Spleen (tissue), 7 donors: ENCODE measurements around the gene GMDS.

Experiments
- CTCF ChIP-seq, 11 experiments: fragments of 200-600 bp in 7 of 11; fragments of 450-650 bp in 4 of 11; sonication (generic) in 4 of 11; IDR thresholded peaks in 8 of 11; conservative IDR thresholded peaks in 3 of 11; 1 replicate in 7 of 11; 2 replicates in 4 of 11; pipeline versions ENCODE4 v1.4.0 to v1.8.0; 2016 to 2021; ENCODE audit warnings: antibody characterized with exemption in 11 of 11, inconsistent platforms in 4 of 11, mild to moderate bottlenecking in 1 of 11
- POLR2A ChIP-seq, 3 donors: fragments of 450-650 bp; IDR thresholded peaks; one replicate each; pipeline ENCODE4 v1.5.1; 2017; ENCODE audit warnings: antibody characterized with exemption in 3 of 3, mild to moderate bottlenecking in 1 of 3
- donor health status: DM: no; HTN: no; CAD: no; lungs with moderate emphysema.
- donor health status: DM: no; HTN: no; CAD: no.
- donor health status: DM: no; HTN: no; CAD: no.

GRCh38 chr6:2230659-2231277 lies 14.6 kb downstream of the GMDS start:
- no peak for TF ChIP-seq CTCF (IDR thresholded peaks at IDR 0.05 in 8 of 11, conservative IDR thresholded peaks at IDR 0.05 in 3 of 11)
- TF ChIP-seq POLR2A (IDR thresholded peaks at IDR 0.05): no peak
